ENCODE measurements around the gene CLCA1.

Gene CLCA1, protein sequence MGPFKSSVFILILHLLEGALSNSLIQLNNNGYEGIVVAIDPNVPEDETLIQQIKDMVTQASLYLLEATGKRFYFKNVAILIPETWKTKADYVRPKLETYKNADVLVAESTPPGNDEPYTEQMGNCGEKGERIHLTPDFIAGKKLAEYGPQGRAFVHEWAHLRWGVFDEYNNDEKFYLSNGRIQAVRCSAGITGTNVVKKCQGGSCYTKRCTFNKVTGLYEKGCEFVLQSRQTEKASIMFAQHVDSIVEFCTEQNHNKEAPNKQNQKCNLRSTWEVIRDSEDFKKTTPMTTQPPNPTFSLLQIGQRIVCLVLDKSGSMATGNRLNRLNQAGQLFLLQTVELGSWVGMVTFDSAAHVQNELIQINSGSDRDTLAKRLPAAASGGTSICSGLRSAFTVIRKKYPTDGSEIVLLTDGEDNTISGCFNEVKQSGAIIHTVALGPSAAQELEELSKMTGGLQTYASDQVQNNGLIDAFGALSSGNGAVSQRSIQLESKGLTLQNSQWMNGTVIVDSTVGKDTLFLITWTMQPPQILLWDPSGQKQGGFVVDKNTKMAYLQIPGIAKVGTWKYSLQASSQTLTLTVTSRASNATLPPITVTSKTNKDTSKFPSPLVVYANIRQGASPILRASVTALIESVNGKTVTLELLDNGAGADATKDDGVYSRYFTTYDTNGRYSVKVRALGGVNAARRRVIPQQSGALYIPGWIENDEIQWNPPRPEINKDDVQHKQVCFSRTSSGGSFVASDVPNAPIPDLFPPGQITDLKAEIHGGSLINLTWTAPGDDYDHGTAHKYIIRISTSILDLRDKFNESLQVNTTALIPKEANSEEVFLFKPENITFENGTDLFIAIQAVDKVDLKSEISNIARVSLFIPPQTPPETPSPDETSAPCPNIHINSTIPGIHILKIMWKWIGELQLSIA

GRCh38 chr1:86468501-86468977 lies at the start of gene CLCA1:
Gene CLCA1, plus strand, starts transcription at chr1:86468927. Its CDS starts 45 bp downstream, at chr1:86468972.
- no peak for DNase-seq (ENCODE audit: low read depth, low spot score)

DNA sequence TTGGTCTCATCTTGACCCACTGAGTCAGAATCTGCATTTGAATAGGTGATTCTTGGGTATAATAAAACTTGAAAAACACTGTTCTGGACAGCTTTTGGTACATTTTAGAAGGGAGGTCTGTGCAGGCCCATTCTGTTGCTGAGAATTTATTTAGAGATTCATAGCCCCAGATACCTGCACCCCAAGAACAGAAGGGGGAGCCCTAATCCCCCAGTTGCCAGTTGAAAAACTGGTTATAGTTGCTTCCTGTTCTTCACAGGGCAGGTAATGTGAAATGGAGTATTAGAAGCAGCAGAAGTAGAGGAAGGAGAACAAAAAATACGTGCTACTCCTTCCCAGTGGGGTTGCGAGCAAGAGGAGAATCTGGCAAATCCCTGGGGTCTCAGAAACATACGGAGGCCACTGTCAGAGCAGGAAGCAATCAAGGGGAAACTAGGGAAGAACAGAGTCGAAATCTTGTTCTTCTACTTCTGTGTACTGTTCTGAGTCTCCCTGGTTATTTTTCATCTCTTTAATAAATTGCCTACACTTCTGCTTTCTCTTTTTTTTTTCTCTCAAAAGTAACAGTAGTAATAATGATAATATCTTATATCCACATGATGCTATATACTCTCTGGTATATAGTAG lies 49.3 kb upstream of the CLCA1 start:
- DNase-seq (ENCODE audit: low read depth, low spot score), result no peak

DNA sequence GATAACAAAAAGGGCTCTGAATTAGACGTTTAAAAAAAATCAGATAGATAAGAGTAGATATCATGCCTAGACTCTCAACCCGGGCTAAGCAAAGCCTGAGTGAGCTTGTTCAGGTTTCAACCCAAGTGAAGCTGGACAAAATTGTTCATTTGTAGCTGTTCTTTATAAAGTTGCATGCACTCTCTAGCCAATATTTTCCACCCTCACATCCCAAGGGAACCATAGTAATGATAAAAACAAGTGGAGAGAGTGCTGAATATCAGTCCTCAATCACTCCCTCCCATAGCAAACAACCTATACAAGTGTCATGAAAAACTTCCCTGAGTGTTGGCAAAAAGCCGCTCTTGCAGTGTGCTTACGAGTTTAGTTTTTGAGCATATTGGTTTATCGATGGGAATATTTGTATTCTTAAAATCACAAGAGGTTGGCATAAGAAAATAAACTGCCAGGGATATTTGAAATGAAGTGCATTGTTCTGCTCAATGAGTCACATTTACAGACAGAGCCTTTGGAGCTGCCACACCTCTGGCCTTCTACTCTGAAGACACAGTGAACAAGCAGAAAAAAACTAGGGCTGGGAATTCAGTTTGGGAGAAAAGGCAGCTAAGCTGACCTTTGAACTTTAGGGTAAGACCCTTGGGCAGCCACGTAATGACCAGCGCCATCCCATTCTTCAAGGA lies 47.0 kb upstream of the CLCA1 start:
- DNase-seq (ENCODE audit: low read depth, low spot score), result no peak

DNA sequence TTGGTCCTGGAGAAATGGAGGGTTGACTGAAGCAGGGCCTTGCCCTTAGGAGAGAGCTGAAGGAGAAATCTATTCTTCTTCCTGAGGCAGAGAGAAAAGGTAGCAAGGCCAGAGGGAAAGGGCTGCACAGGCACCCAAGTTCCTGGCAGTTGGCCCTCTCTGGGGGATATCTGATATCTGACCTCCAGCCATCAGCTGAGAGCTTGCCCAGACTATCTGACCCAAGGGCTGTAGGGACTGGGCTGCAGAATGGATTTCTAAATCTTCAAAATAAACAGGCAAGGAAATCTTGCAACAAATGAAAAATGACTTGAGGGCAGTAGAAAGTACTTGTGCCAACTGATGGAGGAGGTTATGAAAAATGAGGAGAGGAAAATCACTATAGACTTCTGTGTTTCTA lies 45.3 kb upstream of the CLCA1 start:
- no peak for DNase-seq (ENCODE audit: low read depth, low spot score)

DNA sequence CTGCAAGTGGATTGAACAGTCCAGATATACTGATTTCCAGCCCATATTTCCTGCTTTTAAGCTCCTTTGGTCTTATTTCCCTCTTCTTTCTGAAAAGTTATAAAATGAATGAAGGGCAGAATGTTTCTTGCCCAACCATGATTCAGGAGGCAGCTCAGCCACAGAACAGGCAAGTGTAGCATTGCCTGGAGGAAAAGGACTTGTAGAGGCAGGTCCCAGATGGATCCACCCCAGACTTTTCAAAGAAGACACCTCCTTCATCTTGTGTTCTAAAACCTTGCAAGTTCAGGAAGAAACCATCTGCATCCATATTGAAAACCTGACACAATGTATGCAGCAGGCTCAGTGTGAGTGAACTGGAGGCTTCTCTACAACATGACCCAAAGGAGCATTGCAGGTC lies 44.9 kb upstream of the CLCA1 start, which contains the start of gene CLCA2:
TSS of gene CLCA2 (plus strand) at position 299 of the 400 bp plus-strand sequence. CDS start at position 376, 77 bp downstream.
- no peak for DNase-seq (ENCODE audit: low read depth, low spot score)

DNA sequence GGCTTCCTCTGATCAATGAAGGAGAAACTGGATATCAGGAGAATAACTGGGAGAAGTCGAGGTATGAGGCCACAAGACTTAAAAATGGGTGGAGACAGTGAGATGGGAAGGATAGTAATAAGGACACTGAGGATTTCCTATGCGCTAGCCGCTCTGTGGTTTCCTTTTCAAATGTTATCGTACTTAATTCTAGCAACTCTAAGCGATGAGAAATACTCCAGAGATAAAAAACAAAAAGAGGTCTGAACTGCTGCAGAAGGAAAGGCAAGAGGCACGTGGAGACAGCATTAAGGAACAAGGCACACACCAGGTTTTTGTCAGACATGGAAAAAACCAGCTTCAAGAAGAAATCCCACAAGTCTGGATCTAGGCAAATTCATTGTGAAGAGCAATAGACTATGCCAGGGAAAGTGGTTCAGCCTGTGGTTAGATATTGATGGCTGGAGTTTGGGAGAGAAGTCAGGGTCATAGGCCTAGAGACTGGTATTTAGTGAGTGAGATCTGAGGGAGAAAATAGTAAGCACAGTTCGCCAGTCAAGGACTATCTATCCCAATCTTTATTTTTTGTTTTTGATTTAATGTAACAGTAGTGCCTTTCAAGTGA lies 39.5 kb upstream of the CLCA1 start:
- no peak for DNase-seq (ENCODE audit: low read depth, low spot score)

- DNase-seq (ENCODE audit: low read depth, low spot score), result no peak
Observed at GRCh38 chr1:86429835-86430234, 38.9 kb upstream of the CLCA1 start.

GRCh38 chr1:86430376-86430775 lies 38.4 kb upstream of the CLCA1 start:
- DNase-seq (ENCODE audit: low read depth, low spot score), result no peak

DNA sequence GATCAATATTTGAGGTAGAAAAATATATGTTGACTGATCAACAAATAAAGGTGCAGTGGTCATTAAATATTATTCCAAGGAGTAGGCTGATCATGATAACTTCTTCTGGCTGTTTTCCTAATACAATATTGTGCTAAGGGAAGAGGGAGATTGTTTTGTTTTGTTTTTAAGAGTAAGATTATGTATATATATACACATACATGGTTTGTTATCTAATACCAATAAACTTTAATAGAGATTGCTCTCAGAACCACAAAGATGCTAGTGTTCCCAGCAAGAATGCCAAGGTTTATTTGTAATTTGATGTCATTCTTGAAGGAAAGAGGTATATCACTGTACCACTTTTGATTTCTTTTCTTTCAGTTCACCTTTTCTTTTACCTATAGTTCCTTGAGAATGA lies 34.7 kb upstream of the CLCA1 start:
- DNase-seq (ENCODE audit: low read depth, low spot score), result no peak

DNA sequence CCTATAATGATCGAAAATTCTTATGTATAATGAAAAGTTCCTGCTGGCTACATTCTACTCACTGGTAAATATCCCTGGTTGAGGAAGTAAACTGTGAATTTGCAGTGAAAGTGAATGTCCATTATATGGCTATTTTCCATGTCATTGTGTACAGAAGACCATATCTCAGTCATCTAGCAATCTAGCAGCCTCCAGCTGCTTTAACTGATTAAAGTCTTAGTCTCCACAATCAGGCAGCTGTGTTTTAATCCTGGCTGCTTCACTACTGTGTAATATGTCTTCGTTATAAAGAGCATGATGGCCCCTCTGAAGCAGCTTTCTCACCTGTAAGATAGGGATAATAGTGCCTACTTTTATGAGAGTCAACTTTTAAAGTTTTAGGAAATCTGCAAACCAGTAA lies 33.4 kb upstream of the CLCA1 start:
- no peak for DNase-seq (ENCODE audit: low read depth, low spot score)

GRCh38 chr1:86436041-86436440 lies 32.7 kb upstream of the CLCA1 start:
- DNase-seq (ENCODE audit: low read depth, low spot score), result no peak

GRCh38 chr1:86441581-86441980 lies 27.1 kb upstream of the CLCA1 start:
- no peak for DNase-seq (ENCODE audit: low read depth, low spot score)

DNA sequence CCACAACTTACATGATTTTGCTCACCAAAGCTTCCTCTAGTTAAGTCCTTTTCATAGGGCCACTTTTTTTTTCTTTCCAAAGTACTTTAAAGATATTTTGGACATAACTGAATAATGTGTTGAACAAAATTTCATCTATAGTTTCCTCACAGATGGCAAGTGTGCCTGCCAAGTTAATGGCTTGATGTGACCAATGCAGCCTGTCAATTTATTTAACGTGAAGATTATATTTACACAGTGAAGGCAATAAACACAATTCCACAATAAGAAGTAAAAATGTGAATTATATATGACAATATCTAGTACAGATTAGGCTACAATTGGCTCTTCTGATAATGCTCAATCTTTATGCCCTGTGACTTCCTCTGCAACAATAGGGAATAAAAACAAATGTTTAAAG lies 26.7 kb upstream of the CLCA1 start:
- no peak for DNase-seq (ENCODE audit: low read depth, low spot score)

DNA sequence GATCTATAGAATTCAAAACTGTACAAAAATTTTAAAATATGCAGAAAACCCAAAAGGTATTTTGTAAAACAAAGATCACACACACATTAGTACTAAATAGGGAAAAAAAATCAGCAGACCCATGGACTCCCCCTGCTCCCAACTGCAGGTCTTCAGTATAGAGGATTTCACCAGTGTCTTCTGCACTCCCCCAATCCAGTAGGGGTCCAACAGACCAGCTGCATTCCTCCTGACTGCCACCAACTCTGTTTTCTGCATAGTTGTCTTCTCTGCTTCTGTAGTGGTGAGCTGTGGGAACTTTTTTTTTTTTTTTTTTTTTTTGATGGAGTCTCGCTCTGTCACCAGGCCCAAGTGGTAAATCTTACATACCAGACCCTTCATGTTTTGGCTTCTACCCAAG lies 22.8 kb upstream of the CLCA1 start:
- no peak for DNase-seq (ENCODE audit: low read depth, low spot score)

DNA sequence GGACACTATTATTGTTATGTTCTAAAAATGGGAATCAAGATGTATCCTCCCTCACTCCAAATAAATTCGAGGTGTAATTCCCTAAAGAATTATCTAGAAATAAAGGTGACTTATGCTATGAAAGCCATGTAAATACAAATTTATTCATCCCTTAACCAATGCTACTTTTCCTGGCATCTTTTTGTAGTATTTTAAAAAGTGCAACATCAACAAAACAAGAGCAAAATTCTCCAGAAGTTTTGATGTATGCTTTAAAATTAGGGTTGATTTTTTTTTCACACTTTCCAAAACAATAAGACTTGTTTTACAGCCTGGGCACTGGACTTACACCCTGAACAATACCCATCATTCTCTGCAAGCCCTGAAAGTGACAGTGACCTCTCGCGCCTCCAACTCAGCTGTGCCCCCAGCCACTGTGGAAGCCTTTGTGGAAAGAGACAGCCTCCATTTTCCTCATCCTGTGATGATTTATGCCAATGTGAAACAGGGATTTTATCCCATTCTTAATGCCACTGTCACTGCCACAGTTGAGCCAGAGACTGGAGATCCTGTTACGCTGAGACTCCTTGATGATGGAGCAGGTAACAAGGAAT lies 21.4 kb upstream of the CLCA1 start:
- DNase-seq (ENCODE audit: low read depth, low spot score), result no peak

GRCh38 chr1:86448670-86449069 lies 20.1 kb upstream of the CLCA1 start:
- no peak for DNase-seq (ENCODE audit: low read depth, low spot score)

DNA sequence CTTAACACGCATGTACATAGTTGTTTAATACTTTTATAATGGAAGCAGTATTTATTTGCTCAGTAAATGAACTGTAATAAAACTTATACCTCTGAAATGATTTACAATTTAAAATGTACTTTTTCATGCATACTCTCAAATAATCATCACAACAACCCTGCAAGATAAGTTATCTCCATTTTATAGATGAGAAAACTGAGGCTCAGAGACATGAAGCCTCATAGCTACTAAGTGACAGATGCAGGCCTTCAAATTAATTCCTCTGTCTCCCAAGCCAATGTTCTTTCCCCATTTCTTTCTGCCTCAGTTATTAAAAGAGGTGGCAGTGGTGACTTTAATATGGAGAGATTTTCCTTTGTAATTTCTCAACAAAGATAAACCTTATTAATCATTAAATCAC lies 19.6 kb upstream of the CLCA1 start:
- no peak for DNase-seq (ENCODE audit: low read depth, low spot score)

GRCh38 chr1:86450847-86451246 lies 17.9 kb upstream of the CLCA1 start:
- DNase-seq (ENCODE audit: low read depth, low spot score), result no peak

DNA sequence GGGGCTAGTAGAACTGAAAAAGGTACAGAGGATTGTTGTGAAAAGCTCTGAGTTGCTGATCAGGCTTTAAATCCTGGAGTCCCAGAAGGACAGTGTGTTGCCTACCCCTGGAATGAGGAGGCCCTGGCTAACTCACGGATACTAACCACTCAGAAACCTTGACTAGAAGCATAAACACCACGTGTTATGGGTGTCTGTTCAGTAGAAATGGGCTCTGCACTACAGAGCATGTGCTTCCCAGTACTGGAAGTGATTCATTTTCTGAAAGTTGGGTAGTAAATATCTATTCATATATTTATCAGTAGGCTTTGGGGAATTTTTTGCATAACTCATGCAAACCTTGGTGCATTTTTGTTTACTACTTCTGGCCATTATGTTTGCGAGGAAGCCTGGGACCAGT lies 15.1 kb upstream of the CLCA1 start:
- no peak for DNase-seq (ENCODE audit: low read depth, low spot score)

GRCh38 chr1:86455073-86455472 lies 13.7 kb upstream of the CLCA1 start:
- DNase-seq (ENCODE audit: low read depth, low spot score), result no peak

DNA sequence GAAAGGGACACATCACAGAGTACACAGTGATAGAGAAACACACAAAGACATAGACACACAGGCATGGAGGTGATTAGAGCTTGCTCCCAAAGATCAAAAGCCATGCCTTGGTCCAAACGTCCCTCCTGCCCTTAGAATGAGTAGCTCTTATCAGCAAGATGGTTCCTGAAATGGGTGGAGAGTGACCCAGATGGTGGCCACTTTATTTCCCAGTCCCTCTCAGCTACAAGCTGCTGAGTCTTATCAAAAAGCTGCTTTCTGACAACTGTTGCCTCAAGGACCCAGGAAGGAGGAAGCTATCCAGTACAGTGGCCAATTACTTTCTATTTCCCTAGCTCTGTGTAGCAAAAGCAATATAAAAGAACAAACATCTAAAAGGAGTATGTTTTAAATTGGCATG lies 7.7 kb upstream of the CLCA1 start:
- no peak for DNase-seq (ENCODE audit: low read depth, low spot score)

Measured in ELF-1 (cell line).